ENCODE measurements around the gene AK8. TPM values are rescaled to one million over a fixed set of nuclear protein-coding genes. Genes with fewer than 3 reads are reported as not detected.

Gene AK8
- total RNA-seq, 1 experiment from 2014 or later: 2.5 TPM

GRCh38 chr9:132782037-132782436 is 96.0 kb downstream of the AK8 start:
- H4K20me1 ChIP-seq (ENCODE audit: insufficient read depth): no peaks in the 10 kb centered on the region; the same call in 1 of the 2 replicates
- no peaks in the 10 kb centered on the region for H3K79me2 ChIP-seq (ENCODE audit: insufficient read depth, low read length)
- H3K4me3 ChIP-seq (replicated peaks in 1 of 2; ENCODE audit: low read depth in 1 of 2, low read length in 2 of 2): no peak overlapping the region
- ChIA-PET RAD21 (ENCODE audit: low non-redundant PET in 1 of 2, low total read pairs in 2 of 2, uncharacterized antibody in 2 of 2, unreplicated experiment in 2 of 2) (no interaction called here), CTCF (no interaction called here), POLR2A (no interaction called here)
- H3K36me3 ChIP-seq (ENCODE audit: control insufficient read depth in 1 of 2, insufficient read depth in 2 of 2, low read length in 2 of 2): no peaks in the 10 kb centered on the region
- H3K27me3 ChIP-seq (ENCODE audit: insufficient read depth, low read length): no peaks in the 10 kb centered on the region; the same call in 1 of the 2 replicates
- H3K9me2 ChIP-seq (ENCODE audit: insufficient read depth): no peaks in the 10 kb centered on the region
- DNase-seq (ENCODE audit: low read depth, low spot score) (no peak), ATAC-seq (no peak)
- H3K9ac ChIP-seq (ENCODE audit: low read length): no peak overlapping the region
- no peak overlapping the region for H3K4me2 ChIP-seq (ENCODE audit: low read length)
- no peak for TF ChIP-seq ATF3 (IDR thresholded peaks at IDR 0.05)
- TF ChIP-seq EZH2phosphoT487 (IDR thresholded peaks at IDR 0.05; ENCODE audit: borderline replicate concordance): no peak
- TF ChIP-seq CEBPB (IDR thresholded peaks at IDR 0.05; ENCODE audit: low read depth): no peak
- TF ChIP-seq POLR2AphosphoS5 (IDR thresholded peaks at IDR 0.05; ENCODE audit: low read depth, low read length): no peak
- TF ChIP-seq RAD21 (IDR thresholded peaks at IDR 0.05; ENCODE audit: low read depth): no peak
- TF ChIP-seq SRF (IDR thresholded peaks at IDR 0.05; ENCODE audit: low read depth): no peak
- no peak for TF ChIP-seq SP1 (IDR thresholded peaks at IDR 0.05; ENCODE audit: low read depth)
- no peak for TF ChIP-seq ZBTB33 (IDR thresholded peaks at IDR 0.05; ENCODE audit: extremely low read depth, insufficient replicate concordance, low read length)
- TF ChIP-seq EZH2 (IDR thresholded peaks at IDR 0.05): no peak
- BruUV-seq (replicated peaks): no TSS peak
- intact Hi-C loops (cut with micrococcal nuclease): no loop called here
- no peak overlapping the region for H3K27ac ChIP-seq (ENCODE audit: low read depth, low read length)
- H2AFZ ChIP-seq (ENCODE audit: low read depth, low read length, poor library complexity, severe bottlenecking): no peak overlapping the region
- H3K9me3 ChIP-seq (ENCODE audit: control insufficient read depth in 1 of 2, insufficient read depth in 1 of 2, low read depth in 1 of 2, low read length in 2 of 2): peaks cover 0 to 3% of the 10 kb centered on the region in 2 experiments; a peak in 1 of 4 replicates
- no peaks in the 10 kb centered on the region for H3K4me1 ChIP-seq (ENCODE audit: control insufficient read depth in 1 of 2, insufficient read depth in 2 of 2, low read length in 2 of 2)
